DOHH2 (cell line): Measurements from ENCODE around the gene VTI1A.

Experiments
- H3F3A ChIP-seq: fragments of 200-600 bp; sonication (generic), shearing (Covaris generic); 2 replicates; pipeline ENCODE4 v1.6.0; 2016; ENCODE audit warnings: antibody characterized with exemption, mild to moderate bottlenecking; ENCODE audit not compliant: control insufficient read depth, insufficient read depth
- H3K27ac ChIP-seq: fragments of 200-600 bp; sonication (generic); 2 replicates; pipeline ENCODE4 v1.5.1; 2014; ENCODE audit warnings: low read depth, mild to moderate bottlenecking, low read length, moderate library complexity
- H3K27me3 ChIP-seq: fragments of 200-600 bp; sonication (generic); 2 replicates; pipeline ENCODE4 v1.6.1; 2014; ENCODE audit warnings: mild to moderate bottlenecking, low read length, mixed read lengths; ENCODE audit not compliant: control insufficient read depth
- H3K36me3 ChIP-seq: fragments of 200-600 bp; sonication (generic); 2 replicates; pipeline ENCODE4 v1.6.1; 2014; ENCODE audit warnings: mild to moderate bottlenecking, low read length, moderate library complexity, mixed read lengths; ENCODE audit not compliant: control insufficient read depth
- H3K4me1 ChIP-seq: fragments of 200-600 bp; sonication (generic); 2 replicates; pipeline ENCODE4 v1.6.1; 2014; ENCODE audit warnings: mild to moderate bottlenecking, low read length, mixed read lengths; ENCODE audit not compliant: control insufficient read depth
- H3K4me2 ChIP-seq: fragments of 200-600 bp; sonication (generic); 2 replicates; pipeline ENCODE4 v1.6.0; 2014; ENCODE audit warnings: mild to moderate bottlenecking, low read length, moderate library complexity
- H3K4me3 ChIP-seq: fragments of 200-600 bp; sonication (generic); 2 replicates; pipeline ENCODE4 v1.5.1; 2014; ENCODE audit warnings: mild to moderate bottlenecking, low read length, mixed read lengths
- H3K79me2 ChIP-seq: fragments of 200-600 bp; sonication (generic); 2 replicates; pipeline ENCODE4 v1.6.1; 2014; ENCODE audit warnings: mild to moderate bottlenecking, low read length, mixed read lengths; ENCODE audit not compliant: control insufficient read depth
- H3K9me2 ChIP-seq: fragments of 200-600 bp; sonication (generic); replicated peaks from 2 replicates; pipeline ENCODE4 v1.6.1; 2014; ENCODE audit warnings: mild to moderate bottlenecking, low read length, mixed read lengths; ENCODE audit not compliant: control insufficient read depth
- H3K9me3 ChIP-seq: fragments of 200-600 bp; sonication (generic); 2 replicates; pipeline ENCODE4 v1.6.1; 2014; ENCODE audit warnings: antibody characterized with exemption, low read length, mixed read lengths; ENCODE audit not compliant: control insufficient read depth, insufficient read depth
- H4K20me1 ChIP-seq: fragments of 200-600 bp; sonication (generic); 2 replicates; pipeline ENCODE4 v1.6.0; 2014; ENCODE audit warnings: low read depth, mild to moderate bottlenecking, antibody characterized with exemption, low read length, moderate library complexity; ENCODE audit not compliant: control insufficient read depth, insufficient read depth
- CTCF ChIP-seq: fragments of 200-600 bp; sonication (generic); IDR thresholded peaks from one replicate; pipeline ENCODE4 v1.5.1; 2014; ENCODE audit warnings: antibody characterized with exemption, mild to moderate bottlenecking, low read depth, low read length; ENCODE audit not compliant: poor library complexity, severe bottlenecking
- EZH2phosphoT487 ChIP-seq: fragments of 200-600 bp; sonication (generic); IDR thresholded peaks from 2 replicates; pipeline ENCODE4 v1.6.1; 2017; ENCODE audit warnings: borderline replicate concordance, mild to moderate bottlenecking, antibody characterized with exemption, low read length, moderate library complexity, mixed read lengths

The VTI1A gene

DNA sequence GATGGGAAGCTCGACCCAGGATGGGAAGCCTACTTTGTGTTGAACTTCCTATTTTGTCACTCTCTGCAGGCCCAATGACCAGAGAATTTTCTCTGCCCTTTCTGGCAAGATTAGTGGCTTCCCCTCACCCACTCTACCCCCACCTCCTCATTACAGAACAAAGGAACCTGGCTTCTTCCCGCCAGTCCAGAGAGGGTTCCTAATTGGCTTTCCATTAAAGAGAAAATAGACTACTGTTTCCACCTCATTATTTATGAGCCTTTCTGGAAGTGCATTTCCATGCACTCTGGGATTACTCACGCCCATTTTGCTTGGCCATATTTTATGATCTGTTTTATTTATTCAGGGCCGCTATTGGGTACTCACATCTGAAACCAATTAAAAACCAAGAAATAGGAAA is 408.1 kb downstream of the VTI1A start:
- peaks cover 3% of the 10 kb centered on the region; the same call in 1 of the 2 replicates for H3K9me3 ChIP-seq
- H3K4me3 ChIP-seq, result no peak overlapping the region
- no peaks in the 10 kb centered on the region for H3F3A ChIP-seq
- H4K20me1 ChIP-seq, result no peaks in the 10 kb centered on the region
- peaks cover 6% of the 10 kb centered on the region for H3K4me1 ChIP-seq
- no peaks in the 10 kb centered on the region for H3K36me3 ChIP-seq
- no peak overlapping the region for H3K27ac ChIP-seq
- H3K27me3 ChIP-seq, result no peaks in the 10 kb centered on the region
- TF ChIP-seq EZH2phosphoT487 (no peak), CTCF (no peak)
- H3K9me2 ChIP-seq, result no peaks in the 10 kb centered on the region
- no peaks in the 10 kb centered on the region for H3K79me2 ChIP-seq
- no peak overlapping the region for H3K4me2 ChIP-seq

GRCh38 chr10:112857493-112857892 is 410.5 kb downstream of the VTI1A start:
- Histone ChIP-seq H3K27me3 (no peaks in the 10 kb centered on the region), H4K20me1 (no peaks in the 10 kb centered on the region), H3K36me3 (no peaks in the 10 kb centered on the region), H3F3A (no peaks in the 10 kb centered on the region), H3K4me1 (peaks cover under 1% of the 10 kb centered on the region), H3K9me2 (no peaks in the 10 kb centered on the region), H3K79me2 (no peaks in the 10 kb centered on the region), H3K4me2 (no peak overlapping the region), H3K27ac (no peak overlapping the region), H3K9me3 (peaks cover 3% of the 10 kb centered on the region; the same call in 1 of the 2 replicates), H3K4me3 (no peak overlapping the region)
- TF ChIP-seq CTCF (no peak), EZH2phosphoT487 (no peak)

- no peaks in the 10 kb centered on the region for H3K9me2 ChIP-seq
- no peaks in the 10 kb centered on the region for H3F3A ChIP-seq
- no peaks in the 10 kb centered on the region for H3K36me3 ChIP-seq
- H4K20me1 ChIP-seq, result no peaks in the 10 kb centered on the region
- no peaks in the 10 kb centered on the region for H3K79me2 ChIP-seq
- H3K27ac ChIP-seq, result no peak overlapping the region
- no peaks in the 10 kb centered on the region for H3K27me3 ChIP-seq
- H3K9me3 ChIP-seq, result peaks cover 3% of the 10 kb centered on the region; the same call in 1 of the 2 replicates
- H3K4me3 ChIP-seq, result no peak overlapping the region
- H3K4me2 ChIP-seq, result no peak overlapping the region
- no peaks in the 10 kb centered on the region for H3K4me1 ChIP-seq
- TF ChIP-seq EZH2phosphoT487 (no peak), CTCF (no peak)
Observed at GRCh38 chr10:112858986-112859651, 412.1 kb downstream of the VTI1A start.
